Measurements from ENCODE around the gene GOT2. TPM values are rescaled to one million over a fixed set of nuclear protein-coding genes. Genes with fewer than 3 reads are reported as not detected.

Gene GOT2
- total and polyA plus RNA-seq, 2 experiments from 2014 or later = 46.5 to 87.9 TPM

DNA sequence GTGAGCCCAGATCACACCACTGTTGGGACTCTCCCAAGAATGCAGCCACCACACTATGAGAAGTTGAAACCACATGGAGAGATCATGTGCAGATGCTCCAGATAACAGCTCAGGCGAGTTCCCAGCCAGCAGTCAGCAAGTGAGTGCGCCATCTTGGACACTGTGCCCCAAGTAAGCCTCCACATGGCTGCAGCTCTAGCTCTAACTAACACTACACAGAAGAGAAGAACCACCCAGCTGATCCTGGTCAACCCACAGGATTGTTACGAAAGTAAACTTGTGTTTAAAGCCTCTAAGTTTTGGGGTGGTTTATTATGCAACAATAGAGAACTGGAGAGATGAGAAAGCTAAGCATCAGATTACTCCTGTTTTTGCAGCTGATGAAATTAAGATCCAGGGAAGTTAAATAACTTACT is 75.3 kb downstream of the GOT2 start:
- H3K4me3 ChIP-seq = no peak overlapping the region
- no peaks in the 10 kb centered on the region for H3K27me3 ChIP-seq (replicated peaks; ENCODE audit: insufficient read depth)
- H4K20me1 ChIP-seq (ENCODE audit: insufficient read depth) = no peaks in the 10 kb centered on the region
- no peaks in the 10 kb centered on the region for H3F3A ChIP-seq (ENCODE audit: insufficient read depth)
- in situ Hi-C loops (cut with MboI) = loop anchor here (25.0 kb wide), 1 partner anchor 322 kb away; no protein-coding TSS in a partner anchor
- H3K4me1 ChIP-seq (ENCODE audit: insufficient read depth) = peaks cover 4% of the 10 kb centered on the region; the same call in 1 of the 2 replicates
- TF ChIP-seq EZH2phosphoT487 (IDR thresholded peaks at IDR 0.05; ENCODE audit: insufficient read depth, low read depth) (no peak), EZH2 (IDR thresholded peaks at IDR 0.05; ENCODE audit: insufficient read depth, poor library complexity, severe bottlenecking) (no peak)
- no peak overlapping the region for H2AFZ ChIP-seq
- H3K79me2 ChIP-seq (ENCODE audit: insufficient read depth) = no peaks in the 10 kb centered on the region
- no peaks in the 10 kb centered on the region for H3K9me3 ChIP-seq (ENCODE audit: low read depth)
- H3K9ac ChIP-seq = no peak overlapping the region
- H3K9me2 ChIP-seq (ENCODE audit: insufficient read depth) = no peaks in the 10 kb centered on the region
- WGBS, 2 experiments (ENCODE audit: low coverage in 1 of 2, low lambda C conversion rate in 2 of 2, missing lambda C conversion rate in 2 of 2) = 51 to 54% methylated on average over 3 of the region's 3 CpGs
- peak; percentile 20 for DNase-seq
- H3K27ac ChIP-seq = no peak overlapping the region
- no peaks in the 10 kb centered on the region for H3K36me3 ChIP-seq (ENCODE audit: low read depth)
- H3K4me2 ChIP-seq (ENCODE audit: unreplicated experiment) = no peak overlapping the region

Small RNAs within 50 kb of the gene (small RNA-seq; reads per million reads assigned to genes)
- gene RN7SL143P (ENCODE audit: low read depth, low replicate concordance) (not detected), gene RNU6-1155P (ENCODE audit: low read depth, low replicate concordance) (not detected)

Other genes with a start within 250 kb of the GOT2 start
- gene NDRG4, start 234.2 kb downstream of the GOT2 start, total RNA-seq (2014; rRNA removed; shearing (Covaris generic)) = 4.7 and 7.1 TPM in 2 replicates
- gene NDRG4, start 234.2 kb downstream of the GOT2 start, polyA plus RNA-seq (2016; fragmentation: Nextera tagmentation; extraction: Ambion mirVana) = 2.5 and 3.4 TPM in 2 replicates
- 11.5 and 14.9 TPM in 2 replicates for gene SETD6, start 218.8 kb downstream of the GOT2 start, total RNA-seq (2014; rRNA removed; shearing (Covaris generic))
- gene SETD6, start 218.8 kb downstream of the GOT2 start, polyA plus RNA-seq (2016; fragmentation: Nextera tagmentation; extraction: Ambion mirVana) = 8.7 and 9.4 TPM in 2 replicates
- 82.8 and 93.1 TPM in 2 replicates for gene CNOT1, start 104.5 kb downstream of the GOT2 start, total RNA-seq (2014; rRNA removed; shearing (Covaris generic))
- 35.5 and 35.6 TPM in 2 replicates for gene CNOT1, start 104.5 kb downstream of the GOT2 start, polyA plus RNA-seq (2016; fragmentation: Nextera tagmentation; extraction: Ambion mirVana)
- 16.1 and 21.2 TPM in 2 replicates for gene SLC38A7, start 49.5 kb downstream of the GOT2 start, total RNA-seq (2014; rRNA removed; shearing (Covaris generic))
- 19.2 and 20.2 TPM in 2 replicates for gene SLC38A7, start 49.5 kb downstream of the GOT2 start, polyA plus RNA-seq (2016; fragmentation: Nextera tagmentation; extraction: Ambion mirVana)

Measured in GM23248 (cell line).